IPS-18c (cell line): ENCODE measurements around the gene UBAP1.
"Not testable (repeated sequence)": the region's sequence is repeated elsewhere in the genome, so short reads cannot be mapped to it uniquely, and the experiment has no call there.

Source experiments
- H3K4me3 ChIP-seq: 2 replicates; pipeline ENCODE4 v1.7.0; 2013; ENCODE audit warnings: low read depth, mild to moderate bottlenecking, low read length, moderate library complexity; ENCODE audit not compliant: insufficient read depth
- H3K9me3 ChIP-seq: one replicate; pipeline ENCODE4 v1.6.1; 2013; ENCODE audit warnings: mild to moderate bottlenecking, low read length, moderate library complexity; ENCODE audit not compliant: control insufficient read depth, insufficient read depth

The UBAP1 gene

DNA sequence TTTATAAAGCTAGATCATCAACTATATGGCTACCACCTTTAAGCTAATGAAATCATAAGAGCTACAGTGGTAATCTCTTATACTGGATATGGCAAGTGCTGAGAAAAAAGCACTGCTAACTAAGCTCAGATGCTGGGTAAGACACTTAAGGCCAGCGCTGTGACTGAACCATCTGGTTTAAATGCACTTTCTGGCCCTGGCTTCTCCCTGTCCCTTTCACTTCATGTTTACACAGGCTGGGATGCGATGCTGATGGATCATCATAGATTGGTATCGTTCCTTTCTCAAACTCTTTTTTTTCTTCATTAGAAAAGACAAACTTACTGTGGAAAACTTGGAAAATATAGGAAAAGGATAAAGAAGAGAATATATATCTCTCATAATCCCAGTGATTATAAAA, 97.9 kb downstream of the UBAP1 start:
- no peak overlapping the region for H3K4me3 ChIP-seq

DNA sequence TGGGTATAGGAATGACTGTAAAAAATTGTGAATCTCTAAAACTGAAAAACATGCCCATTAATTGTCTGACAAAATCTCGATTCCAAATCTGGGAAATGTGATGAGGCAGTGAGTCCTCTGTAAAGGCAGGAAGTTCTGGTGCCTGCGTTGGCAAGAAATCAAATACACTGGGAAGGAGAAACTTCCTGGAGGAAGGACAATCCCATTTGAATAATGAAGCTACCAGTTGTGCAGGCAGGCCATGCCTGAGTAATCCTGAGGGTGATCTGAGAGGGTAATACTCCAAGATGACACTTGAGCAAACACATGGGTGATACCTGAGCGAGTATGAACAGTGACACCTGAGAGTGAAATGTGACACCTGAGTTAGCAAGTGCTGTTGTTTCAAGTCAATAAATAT, 100.6 kb downstream of the UBAP1 start:
- H3K4me3 ChIP-seq, result no peak overlapping the region

More for the DNA sequence above, 97.9 kb downstream of the UBAP1 start:
- H3K9me3 ChIP-seq, result no peaks in the 10 kb centered on the region

DNA sequence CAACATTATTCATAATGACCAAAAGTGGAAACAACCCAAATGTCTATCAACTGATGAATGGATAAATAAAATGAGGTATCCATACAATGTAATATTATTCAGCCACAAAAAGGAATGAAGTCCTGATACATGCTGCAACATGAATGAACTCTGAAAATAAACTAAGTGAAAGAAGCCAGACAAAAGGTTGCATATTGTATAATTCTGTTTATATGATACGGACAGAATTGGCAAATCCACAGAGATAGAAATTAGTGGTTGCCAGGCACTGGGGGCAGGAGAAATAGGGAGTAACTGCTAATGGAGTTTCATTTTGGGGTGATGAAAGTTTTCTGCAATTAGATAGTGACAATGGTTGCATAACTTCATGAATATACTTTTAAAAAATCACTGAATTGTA, 103.3 kb downstream of the UBAP1 start:
- H3K9me3 ChIP-seq, result no peaks in the 10 kb centered on the region

More for the DNA sequence above, 100.6 kb downstream of the UBAP1 start:
- H3K9me3 ChIP-seq, result no peaks in the 10 kb centered on the region

DNA sequence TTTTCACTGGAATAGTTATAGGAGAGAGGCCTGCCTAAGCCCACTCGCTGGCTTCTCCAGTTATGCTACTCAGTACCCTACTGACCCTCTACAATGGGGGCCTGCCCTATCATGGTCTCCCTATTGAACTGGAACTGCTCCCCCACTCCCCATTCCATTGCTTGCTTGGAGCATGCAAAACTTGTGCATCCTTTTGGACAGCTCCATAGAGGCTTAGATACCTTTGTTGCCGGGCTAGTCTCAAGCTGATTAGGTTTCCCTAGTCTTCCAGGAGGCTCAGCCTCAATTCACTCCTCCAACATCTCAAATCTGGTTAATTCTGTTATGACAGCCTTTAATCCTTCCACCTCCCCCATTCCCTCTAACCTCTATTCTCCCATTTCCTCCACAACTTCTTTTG, 110.3 kb downstream of the UBAP1 start:
- Histone ChIP-seq H3K9me3 (no peaks in the 10 kb centered on the region), H3K4me3 (no peak overlapping the region)

More for the DNA sequence above, 103.3 kb downstream of the UBAP1 start:
- no peak overlapping the region for H3K4me3 ChIP-seq

DNA sequence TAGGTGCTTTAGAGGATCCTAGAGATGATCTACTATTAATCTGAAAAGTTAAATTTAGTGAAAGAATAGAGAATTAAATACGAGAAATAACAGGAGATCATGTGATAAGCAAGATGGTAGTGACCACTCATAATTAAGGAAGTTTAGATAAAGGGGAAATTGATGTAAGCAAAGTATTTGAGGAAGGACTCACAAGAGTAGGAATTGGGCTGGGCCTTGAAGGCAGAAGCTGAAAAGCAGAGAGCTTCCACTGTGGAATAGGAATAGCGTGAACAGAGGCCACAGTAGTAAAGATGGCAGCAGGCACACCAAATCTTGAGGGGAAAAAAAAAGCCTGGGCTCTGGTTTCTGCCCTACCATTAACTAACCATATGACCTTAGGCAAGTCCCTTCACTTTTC, 112.2 kb downstream of the UBAP1 start:
- no peaks in the 10 kb centered on the region for H3K9me3 ChIP-seq
- no peak overlapping the region for H3K4me3 ChIP-seq

DNA sequence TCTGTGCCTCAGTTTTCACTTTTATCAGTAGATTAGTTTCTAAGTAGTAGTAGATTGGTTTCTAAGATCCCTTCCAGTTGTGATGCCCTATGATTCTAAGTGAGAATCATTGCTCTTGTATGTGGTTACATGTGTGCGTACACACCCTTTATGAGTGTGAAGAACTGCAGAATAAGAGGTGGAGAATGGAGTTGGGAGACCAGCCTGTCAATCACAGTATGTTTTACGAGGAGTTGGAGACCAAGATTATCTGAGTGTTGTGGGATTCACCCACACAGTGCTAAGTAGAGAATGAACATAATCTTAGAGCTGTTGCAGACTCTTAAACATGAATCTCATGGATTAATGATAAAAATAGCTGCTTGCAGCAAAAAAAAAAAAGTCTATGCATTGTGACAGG, 112.6 kb downstream of the UBAP1 start:
- Histone ChIP-seq H3K9me3 (no peaks in the 10 kb centered on the region), H3K4me3 (no peak overlapping the region)

DNA sequence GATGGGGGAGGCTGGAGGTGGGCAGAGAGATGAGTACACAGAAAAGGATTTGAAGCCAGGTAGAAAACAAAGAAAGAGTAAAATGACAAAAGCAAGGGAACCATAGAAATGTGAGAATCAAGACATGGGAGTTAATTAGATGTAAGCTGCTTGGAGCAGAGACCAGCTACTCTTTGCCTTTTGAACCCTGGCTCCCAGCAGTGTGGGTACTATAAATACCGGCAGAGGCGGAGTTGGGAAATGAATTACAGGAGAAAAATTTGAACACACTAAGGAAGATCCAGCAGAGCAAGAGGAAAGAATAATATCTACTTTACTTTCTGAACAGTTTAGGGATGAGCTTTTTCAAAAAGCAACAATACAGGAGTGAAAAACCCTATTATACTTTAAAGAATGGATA, 113.7 kb downstream of the UBAP1 start:
- Histone ChIP-seq H3K4me3 (no peak overlapping the region), H3K9me3 (no peaks in the 10 kb centered on the region)

DNA sequence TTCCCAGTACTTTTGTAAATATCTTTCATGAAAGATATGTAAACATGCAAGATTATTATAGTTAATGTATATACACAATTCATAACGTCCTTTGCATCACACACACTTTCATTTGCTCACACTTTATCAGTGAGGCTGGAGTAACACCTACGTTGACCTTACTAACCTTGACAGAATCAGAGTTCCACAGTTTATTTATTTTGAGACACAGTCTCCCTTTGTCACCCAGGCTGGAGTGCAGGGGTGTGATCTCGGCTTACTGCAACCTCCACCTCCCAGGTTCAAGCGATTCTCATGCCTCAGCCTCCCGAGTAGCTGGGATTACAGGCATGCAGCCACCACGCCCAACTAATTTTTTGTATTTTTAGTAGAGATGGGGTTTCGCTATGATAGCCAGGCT, 122.2 kb downstream of the UBAP1 start:
- not testable (repeated sequence) for H3K4me3 ChIP-seq, H3K9me3 ChIP-seq
